Omental fat pad (tissue), 4 donors: ENCODE data around the gene PFKFB4. TPM values are rescaled to one million over a fixed set of nuclear protein-coding genes. Genes with fewer than 3 reads are reported as not detected.

Experiments used
- ATAC-seq: fragments of 150-250 bp; one replicate; pipeline ENCODE4 v1.9.1; 2016; ENCODE audit warnings: mild to moderate bottlenecking, moderate library complexity; ENCODE audit not compliant: low FRiP score
- DNase-seq: peaks from one replicate; pipeline ENCODE4 v3.0.0-alpha.2; 2019; ENCODE audit warnings: low spot score
- total RNA-seq, 4 donors: library from RNA; depleted of rRNA; stranded (reverse); fragments of >200 nt; gene quantifications; one replicate each; pipeline ENCODE4 v1.1.0, GENCODE V29; 2016
- TF ChIP-seq, protein P1 (sequence below), 3 donors: fragments of 450-650 bp; IDR thresholded peaks; one replicate each; pipeline ENCODE4 v1.5.1; 2016 to 2017; ENCODE audit warnings: antibody characterized with exemption in 3 of 3, mild to moderate bottlenecking in 3 of 3, moderate library complexity in 2 of 3

Gene PFKFB4
- total RNA-seq, 4 donors from 2014 or later: 1.9 to 16.2 (median 3.2) TPM

- TF ChIP-seq, protein P1, sequence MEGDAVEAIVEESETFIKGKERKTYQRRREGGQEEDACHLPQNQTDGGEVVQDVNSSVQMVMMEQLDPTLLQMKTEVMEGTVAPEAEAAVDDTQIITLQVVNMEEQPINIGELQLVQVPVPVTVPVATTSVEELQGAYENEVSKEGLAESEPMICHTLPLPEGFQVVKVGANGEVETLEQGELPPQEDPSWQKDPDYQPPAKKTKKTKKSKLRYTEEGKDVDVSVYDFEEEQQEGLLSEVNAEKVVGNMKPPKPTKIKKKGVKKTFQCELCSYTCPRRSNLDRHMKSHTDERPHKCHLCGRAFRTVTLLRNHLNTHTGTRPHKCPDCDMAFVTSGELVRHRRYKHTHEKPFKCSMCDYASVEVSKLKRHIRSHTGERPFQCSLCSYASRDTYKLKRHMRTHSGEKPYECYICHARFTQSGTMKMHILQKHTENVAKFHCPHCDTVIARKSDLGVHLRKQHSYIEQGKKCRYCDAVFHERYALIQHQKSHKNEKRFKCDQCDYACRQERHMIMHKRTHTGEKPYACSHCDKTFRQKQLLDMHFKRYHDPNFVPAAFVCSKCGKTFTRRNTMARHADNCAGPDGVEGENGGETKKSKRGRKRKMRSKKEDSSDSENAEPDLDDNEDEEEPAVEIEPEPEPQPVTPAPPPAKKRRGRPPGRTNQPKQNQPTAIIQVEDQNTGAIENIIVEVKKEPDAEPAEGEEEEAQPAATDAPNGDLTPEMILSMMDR (IDR thresholded peaks at IDR 0.05): no peak
- no peak for ATAC-seq
- DNase-seq: no peak
Observed at GRCh38 chr3:48528754-48529153, 27.8 kb downstream of the PFKFB4 start.

- no peak for ATAC-seq
- DNase-seq: no peak
- TF ChIP-seq, protein P1 (IDR thresholded peaks at IDR 0.05): no peak
Observed at GRCh38 chr3:48528048-48528447, 28.6 kb downstream of the PFKFB4 start.

DNA sequence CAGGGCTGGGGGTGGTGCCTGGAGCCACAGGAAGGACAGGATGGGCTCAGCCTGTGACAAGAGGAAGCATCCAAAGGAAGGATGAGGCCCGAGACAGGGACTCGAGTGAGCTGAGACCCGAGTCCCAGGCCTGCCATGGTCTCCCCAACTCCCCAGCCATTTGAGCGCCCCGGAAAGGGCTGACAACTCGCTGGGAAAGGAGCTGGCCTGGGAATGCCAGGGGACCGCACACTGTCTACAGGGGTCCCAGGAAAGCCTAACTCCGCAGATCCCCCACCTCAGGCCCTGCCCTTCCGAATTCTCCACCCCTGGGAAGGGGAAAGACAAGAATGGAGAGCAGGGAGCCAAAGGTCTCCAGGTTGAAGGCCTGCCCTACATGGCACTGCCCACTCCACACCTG is 31.6 kb downstream of the PFKFB4 start:
- TF ChIP-seq, protein P1 (IDR thresholded peaks at IDR 0.05): no peak
- DNase-seq: no peak
- no peak for ATAC-seq

DNA sequence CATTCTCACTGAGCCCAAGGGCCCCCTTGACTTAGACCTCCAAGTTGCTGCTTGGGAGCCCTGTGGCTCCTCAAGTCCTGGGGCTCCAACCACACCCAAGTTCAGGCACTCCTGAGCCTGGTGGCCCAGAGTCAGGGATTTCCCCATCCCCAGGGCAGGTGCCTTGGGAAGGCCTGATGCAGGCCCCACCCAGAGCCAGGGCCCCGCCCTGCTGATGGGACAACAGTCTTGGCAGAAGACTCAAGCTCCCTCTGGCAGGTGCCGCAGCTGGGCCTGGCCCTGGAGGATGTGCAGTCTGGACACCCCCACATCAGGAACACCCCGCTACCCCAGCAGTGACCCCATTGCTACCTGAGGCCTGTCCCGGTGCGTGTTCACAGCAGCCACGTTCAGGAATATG is 35.0 kb downstream of the PFKFB4 start:
- TF ChIP-seq, protein P1 (IDR thresholded peaks at IDR 0.05): no peak
- ATAC-seq (no peak), DNase-seq (no peak)

DNA sequence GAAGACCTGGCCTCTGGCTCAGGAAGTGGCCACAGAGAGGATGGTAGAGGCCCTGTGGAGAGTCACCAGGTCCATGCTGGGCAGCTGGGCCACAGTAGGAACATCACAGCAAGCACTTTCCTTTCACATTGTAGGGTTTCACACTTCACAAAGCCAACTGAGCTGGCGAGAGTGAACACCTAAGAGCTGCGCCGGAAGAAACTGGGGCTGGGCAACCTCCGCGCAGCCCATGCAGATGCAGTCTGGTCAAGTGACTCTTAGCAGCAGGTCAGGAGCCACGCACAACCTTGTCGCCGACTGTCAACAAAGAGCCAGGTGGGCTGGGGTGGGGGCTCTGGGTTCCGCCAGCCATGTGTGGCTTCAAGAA is 37.3 kb downstream of the PFKFB4 start:
- TF ChIP-seq, protein P1 (IDR thresholded peaks at IDR 0.05): no peak
- no peak for DNase-seq
- no peak for ATAC-seq

- TF ChIP-seq, protein P1 (IDR thresholded peaks at IDR 0.05): no peak
- ATAC-seq (no peak), DNase-seq (no peak)
Observed at GRCh38 chr3:48518638-48519276, 37.8 kb downstream of the PFKFB4 start.

DNA sequence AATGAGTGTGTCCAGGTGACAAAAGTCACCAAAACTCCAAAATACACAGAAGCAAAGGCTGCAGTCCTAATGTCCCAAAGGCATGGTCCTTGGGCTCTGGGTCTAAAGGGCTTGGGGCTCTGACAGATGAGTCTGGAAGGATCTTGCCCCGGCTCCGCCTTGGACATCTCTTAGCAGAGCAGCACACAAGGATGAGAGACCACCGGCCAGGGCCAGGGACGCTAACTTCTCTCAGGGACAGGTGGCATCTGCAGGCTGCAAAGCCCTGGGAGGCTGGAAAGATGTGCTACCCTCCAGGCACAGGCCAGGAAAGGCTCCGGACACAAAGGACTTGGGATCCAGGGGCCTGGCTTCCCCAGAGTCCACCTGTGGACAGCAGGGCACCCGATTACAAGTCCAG is 38.5 kb downstream of the PFKFB4 start:
- ATAC-seq (no peak), DNase-seq (no peak)
- TF ChIP-seq, protein P1 (IDR thresholded peaks at IDR 0.05): no peak
